ENCODE measurements around the gene HINT3.
"Not testable (repeated sequence)": the region's sequence is repeated elsewhere in the genome, so short reads cannot be mapped to it uniquely, and the experiment has no call there.

The HINT3 gene

DNA sequence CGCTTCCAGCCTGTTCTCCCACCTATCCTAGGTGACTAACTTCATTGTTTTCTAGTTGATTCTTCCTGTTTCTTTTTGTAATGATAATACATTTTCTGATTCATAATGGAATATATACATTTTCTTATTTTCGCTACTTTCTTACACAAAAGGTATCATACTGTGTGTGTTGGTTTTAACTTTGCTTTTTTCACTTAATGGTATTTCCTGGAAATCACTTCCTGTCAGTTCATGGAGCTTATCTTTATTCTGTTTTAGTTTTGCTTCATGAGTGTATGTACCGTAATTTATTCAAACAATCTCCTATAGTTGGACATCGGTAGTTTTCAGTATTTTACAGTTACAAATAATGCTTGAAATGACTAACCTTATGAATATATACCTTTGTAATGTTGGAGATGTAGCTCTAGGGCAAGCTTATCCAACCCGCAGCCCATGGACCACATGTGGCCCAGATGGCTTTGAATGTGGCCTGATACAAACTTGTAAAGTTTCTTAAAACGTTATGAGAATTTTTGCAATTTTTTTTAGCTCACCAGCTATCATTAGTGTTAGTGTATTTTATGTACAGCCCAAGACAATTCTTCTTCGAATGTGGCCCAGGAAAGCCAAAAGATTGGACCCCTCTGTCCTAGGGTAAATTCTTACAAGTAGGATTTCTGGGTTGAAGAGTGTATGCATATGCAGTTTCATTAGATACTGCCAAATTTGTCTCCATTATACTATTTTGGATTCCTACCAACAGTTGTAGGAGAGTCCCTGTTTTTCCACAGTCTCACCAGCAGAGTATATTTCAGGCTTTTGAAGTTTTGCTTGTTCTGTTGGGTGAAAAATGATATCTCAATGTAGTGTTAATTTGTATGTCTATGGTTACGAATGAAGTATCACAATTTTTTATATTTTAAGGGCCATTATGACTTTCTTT is 46.4 kb downstream of the HINT3 start:
- DNase-seq (ENCODE audit: low read depth in 2 of 2) = no peak

DNA sequence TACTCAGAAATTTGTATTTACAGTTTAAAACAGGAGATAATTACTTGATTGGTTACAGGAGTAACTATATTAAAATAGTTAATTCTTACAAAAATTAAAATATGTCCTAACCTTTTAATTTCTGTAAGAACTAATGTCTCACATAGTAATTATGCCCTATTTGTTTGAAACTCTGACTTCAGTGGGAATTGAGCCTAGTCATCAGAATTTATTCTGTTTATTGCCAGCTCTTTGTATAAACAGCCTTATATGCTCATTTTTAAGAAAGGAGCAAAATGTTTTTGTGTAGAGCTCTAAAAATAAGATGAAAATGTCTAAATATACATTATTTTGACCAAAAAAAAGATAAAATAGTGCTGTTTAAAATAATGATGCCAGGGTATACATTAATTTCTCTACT is 51.2 kb downstream of the HINT3 start:
- DNase-seq (ENCODE audit: low read depth in 2 of 2) = no peak

DNA sequence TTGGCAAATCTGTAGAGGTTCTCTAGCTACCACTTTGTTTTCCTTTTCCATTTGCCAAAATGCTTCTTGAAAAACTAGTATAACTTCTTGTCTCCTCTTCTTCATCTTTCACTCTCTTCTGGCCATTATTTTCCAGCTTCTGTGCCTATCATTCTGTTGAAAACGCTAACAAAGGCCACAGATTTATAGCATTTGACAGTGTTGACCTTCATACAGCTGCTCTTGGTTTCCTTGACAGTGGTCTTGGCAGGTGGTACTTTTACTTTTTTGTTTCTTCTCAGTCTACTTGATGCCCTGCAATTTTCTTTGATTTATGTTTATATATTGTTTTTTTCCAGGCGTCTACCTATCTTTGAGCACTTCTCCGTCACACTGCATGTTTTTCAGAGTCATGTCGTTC is 53.5 kb downstream of the HINT3 start:
- no peak for DNase-seq (ENCODE audit: low read depth in 2 of 2)

DNA sequence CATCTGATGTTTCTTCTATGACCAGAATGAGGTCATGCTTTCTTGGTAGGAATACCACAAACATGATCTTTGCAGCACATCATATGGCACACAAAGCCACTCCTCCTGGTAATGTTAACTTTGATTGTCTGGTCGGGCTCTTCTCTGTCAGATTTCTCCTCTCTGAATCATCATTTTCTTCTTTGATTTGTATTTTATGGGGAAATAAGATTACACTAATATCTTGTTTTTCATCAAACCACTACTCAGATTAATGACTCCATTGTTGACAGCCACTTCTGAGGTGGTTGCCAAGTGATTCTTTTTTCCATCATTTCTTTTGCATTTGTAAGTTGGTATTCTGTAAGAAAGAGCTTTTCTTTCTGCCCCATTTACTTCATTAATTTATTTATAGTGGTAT is 59.3 kb downstream of the HINT3 start:
- DNase-seq (ENCODE audit: low read depth in 2 of 2) = no peak

DNA sequence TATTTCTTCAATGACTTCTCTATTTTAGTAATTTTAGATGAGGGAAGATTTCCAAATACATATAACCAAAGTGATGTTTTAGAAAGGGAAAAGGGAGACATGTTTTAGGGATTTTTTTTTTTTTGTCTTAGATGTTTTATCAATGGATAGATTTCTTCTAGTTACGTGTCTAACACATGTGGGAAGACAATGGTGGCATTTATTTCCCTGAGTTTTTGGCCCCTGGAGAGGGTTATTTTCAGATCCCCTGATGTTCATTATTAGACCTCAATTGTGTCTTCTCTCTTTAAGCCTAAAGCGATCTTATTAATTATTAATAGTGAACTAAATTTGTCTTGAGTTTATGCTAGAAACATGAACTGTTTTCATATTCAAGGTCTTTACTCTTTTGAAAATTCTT is 60.0 kb downstream of the HINT3 start:
- no peak for DNase-seq (ENCODE audit: low read depth in 2 of 2)

DNA sequence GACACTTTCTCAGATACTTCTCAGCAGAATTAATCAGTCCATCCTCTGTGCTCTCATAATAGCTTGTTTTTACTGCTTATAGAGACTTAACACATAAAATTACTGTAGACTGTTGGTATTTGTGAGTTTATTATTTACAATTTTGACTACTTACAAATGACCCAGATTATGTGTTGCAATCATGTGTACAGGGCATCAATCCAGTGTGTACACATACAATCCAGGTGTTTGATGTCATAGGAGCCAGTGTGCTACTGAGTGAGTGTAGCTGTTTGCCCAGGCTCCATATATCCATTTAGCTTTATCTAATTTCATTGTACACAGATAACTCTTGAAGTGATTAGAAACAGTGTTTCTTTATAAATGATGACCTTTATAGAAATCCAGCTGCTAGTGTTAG is 61.1 kb downstream of the HINT3 start:
- no peak for DNase-seq (ENCODE audit: low read depth in 2 of 2)

DNA sequence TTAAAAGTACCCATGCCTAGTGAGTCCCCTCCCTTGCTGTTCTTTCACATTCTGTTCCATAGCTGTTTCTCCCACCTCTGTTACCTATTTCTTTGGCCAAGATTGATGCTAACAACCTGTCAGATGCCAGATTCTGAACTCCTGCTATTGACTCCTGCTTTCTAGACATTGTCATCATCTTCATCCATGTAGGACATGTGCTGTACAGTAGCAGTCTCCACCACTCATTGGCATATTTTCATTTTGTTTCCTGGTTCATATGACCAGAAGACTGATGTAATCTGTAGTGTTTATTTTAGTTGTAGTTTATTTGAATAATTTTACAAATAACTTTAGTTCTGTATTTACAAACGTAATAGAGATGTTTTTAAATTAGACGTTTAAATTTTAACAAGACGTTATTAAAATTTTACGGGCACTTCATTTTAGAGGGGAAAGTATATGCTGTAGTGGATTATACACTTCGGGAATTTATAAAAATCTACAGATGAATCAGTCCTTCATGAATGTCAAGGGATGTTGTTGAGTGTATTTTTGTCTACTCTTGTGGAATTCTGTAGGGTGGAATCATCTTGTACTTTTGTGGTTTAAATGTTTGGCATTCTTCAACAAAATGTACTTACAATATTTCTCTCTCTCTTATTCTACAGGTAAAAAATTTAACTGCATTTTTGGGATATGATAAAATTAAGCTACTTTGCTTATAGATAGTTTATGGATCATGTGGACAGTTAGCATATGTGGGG is 63.9 kb downstream of the HINT3 start:
- no peak for DNase-seq (ENCODE audit: low read depth in 2 of 2)

DNA sequence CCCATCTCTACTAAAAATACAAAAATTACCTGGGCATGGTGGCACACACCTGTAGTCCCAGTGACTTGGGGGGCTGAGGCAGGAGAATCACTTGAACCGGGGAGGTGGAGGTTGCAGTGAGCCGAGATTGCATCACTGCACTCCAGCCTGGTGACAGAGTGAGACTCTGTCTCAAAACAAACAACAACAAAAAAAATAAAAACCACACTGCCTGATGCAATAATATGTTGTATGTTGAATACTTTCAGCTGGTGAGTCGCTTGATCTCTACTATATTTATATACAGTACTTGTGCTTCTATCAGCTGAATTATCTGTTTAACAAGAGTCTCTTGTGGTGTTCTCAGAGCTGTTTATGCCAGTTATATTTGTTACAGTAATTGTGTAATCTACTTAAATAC is 66.9 kb downstream of the HINT3 start:
- not testable (repeated sequence) for DNase-seq (ENCODE audit: low read depth in 2 of 2)

DNA sequence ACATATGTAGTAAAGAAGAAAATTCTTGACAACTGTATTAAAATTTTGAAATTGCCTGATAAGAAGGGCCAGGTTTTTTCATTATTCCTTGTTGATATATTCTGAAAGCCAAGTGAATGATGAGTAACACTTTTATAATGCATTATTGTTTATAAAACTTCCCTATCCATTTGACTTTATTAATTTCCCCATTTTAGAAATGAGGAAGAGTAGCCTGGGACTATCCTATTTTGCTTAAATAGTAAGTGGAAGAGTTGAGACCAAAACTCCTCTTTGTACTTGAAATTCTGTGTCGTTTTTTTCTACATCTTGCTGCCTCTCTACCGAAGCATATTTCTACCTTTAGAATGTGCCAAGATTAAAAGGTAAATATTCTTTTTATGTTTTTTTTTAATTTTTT is 69.4 kb downstream of the HINT3 start:
- DNase-seq (ENCODE audit: low read depth in 2 of 2) = no peak

DNA sequence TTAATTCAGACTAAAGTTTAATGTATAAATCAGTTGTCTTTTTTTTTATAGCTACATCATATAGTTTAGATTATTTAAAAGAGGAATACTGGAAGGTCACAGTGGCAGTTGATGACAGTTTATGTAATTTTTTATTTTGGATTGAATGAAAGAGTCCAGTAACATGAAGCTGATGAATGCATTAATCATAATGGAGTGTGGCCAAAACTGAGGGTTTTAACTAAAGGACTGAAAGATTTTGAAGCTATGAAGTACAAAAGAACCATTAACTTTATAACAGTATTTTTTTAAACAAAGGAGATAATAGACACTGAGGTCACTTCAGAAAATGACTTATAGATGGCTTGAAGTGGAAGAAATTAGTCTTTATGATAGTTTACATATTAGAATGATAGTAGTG is 71.0 kb downstream of the HINT3 start:
- DNase-seq (ENCODE audit: low read depth in 2 of 2) = no peak

All from stimulated activated CD4-positive, alpha-beta T cell treated with anti-CD3 and anti-CD28 coated beads, Interleukin-1b, Interleukin-23, amount 100 ng/mL, for 1 hour (primary cell).